Left ventricle myocardium superior (tissue), 1 donor: ENCODE measurements around the gene GNAI2. TPM values are rescaled to one million over a fixed set of nuclear protein-coding genes. Genes with fewer than 3 reads are reported as not detected.
"Not testable (repeated sequence)": the region's sequence is repeated elsewhere in the genome, so short reads cannot be mapped to it uniquely, and the experiment has no call there.

Experiments used
- ATAC-seq: fragments of 200-7000 bp; cut with Tn5 transposase; one replicate; pipeline ENCODE4 v1.9.1; 2020; ENCODE audit warnings: mild to moderate bottlenecking, moderate library complexity
- DNase-seq: peaks from one replicate; pipeline ENCODE4 v3.0.0-alpha.2; 2020
- intact Hi-C: fragments of 100-400 bp; cut with micrococcal nuclease; formaldehyde crosslinking; loops from one replicate; pipeline ENCODE4 v1.11.0; 2022
- total RNA-seq: library from RNA; stranded (reverse); fragmentation: NEBNext Ultra II Directional; extraction: Animal tissue kit (Norgen Biotek cat#: 25700); gene quantifications from one replicate; pipeline ENCODE4 v1.2.1, GENCODE V29; 2021
- donor health status: DM: no; HTN: yes; CAD: no; lungs with severe emphysema.

The GNAI2 gene
- total RNA-seq, 1 donor from 2014 or later: 137 TPM

GRCh38 chr3:50203113-50203808 lies 32.7 kb upstream of the GNAI2 start:
- no peak for ATAC-seq
- intact Hi-C loops: no loop called here
- no peak for DNase-seq

- no peak for ATAC-seq
- intact Hi-C loops: no loop called here
- no peak for DNase-seq
Observed at GRCh38 chr3:50203809-50204803, 31.9 kb upstream of the GNAI2 start.

- ATAC-seq (peak; percentile 90), DNase-seq (peak; percentile 64)
- intact Hi-C loops: no loop called here
Observed at GRCh38 chr3:50204804-50205412, 31.1 kb upstream of the GNAI2 start, which contains the start of gene SLC38A3. Gene SLC38A3, plus strand, starts transcription at chr3:50205271. Its CDS starts 8,929 bp downstream, at chr3:50214200.

- peak; percentile 78 for DNase-seq
- peak; percentile 82 for ATAC-seq
- intact Hi-C loops: no loop called here
Observed at GRCh38 chr3:50205413-50206276, 30.4 kb upstream of the GNAI2 start.

GRCh38 chr3:50207359-50208042 lies 28.5 kb upstream of the GNAI2 start:
- ATAC-seq (no peak), DNase-seq (no peak)
- intact Hi-C loops: no loop called here

GRCh38 chr3:50208677-50209344 lies 27.2 kb upstream of the GNAI2 start:
- intact Hi-C loops: no loop called here
- ATAC-seq (no peak), DNase-seq (peak; percentile 51)

GRCh38 chr3:50210176-50210509 lies 25.9 kb upstream of the GNAI2 start:
- DNase-seq (no peak), ATAC-seq (no peak)
- intact Hi-C loops: no loop called here

- ATAC-seq (no peak), DNase-seq (no peak)
- intact Hi-C loops: no loop called here
Observed at GRCh38 chr3:50210510-50211367, 25.3 kb upstream of the GNAI2 start.

- intact Hi-C loops, ATAC-seq, DNase-seq: not testable (repeated sequence)
Observed at GRCh38 chr3:50211368-50211717, 24.7 kb upstream of the GNAI2 start.

GRCh38 chr3:50211930-50212329 lies 24.1 kb upstream of the GNAI2 start:
- DNase-seq: no peak
- no peak for ATAC-seq
- intact Hi-C loops: no loop called here

GRCh38 chr3:50212502-50212901 lies 23.5 kb upstream of the GNAI2 start:
- no peak for ATAC-seq
- intact Hi-C loops: no loop called here
- no peak for DNase-seq

GRCh38 chr3:50212971-50213370 lies 23.0 kb upstream of the GNAI2 start:
- DNase-seq (no peak), ATAC-seq (no peak)
- intact Hi-C loops: no loop called here

- no peak for ATAC-seq
Observed at GRCh38 chr3:50213373-50213772, 22.6 kb upstream of the GNAI2 start.

GRCh38 chr3:50214824-50215223 lies 21.2 kb upstream of the GNAI2 start:
- intact Hi-C loops: no loop called here
- DNase-seq: no peak
- no peak for ATAC-seq

More at GRCh38 chr3:50213373-50213772, 22.6 kb upstream of the GNAI2 start:
- intact Hi-C loops: no loop called here
- no peak for DNase-seq

- DNase-seq (no peak), ATAC-seq (no peak)
- intact Hi-C loops: no loop called here
Observed at GRCh38 chr3:50215529-50215928, 20.5 kb upstream of the GNAI2 start.

GRCh38 chr3:50217681-50218080 lies 18.3 kb upstream of the GNAI2 start:
- ATAC-seq: no peak

GRCh38 chr3:50218448-50218847 lies 17.6 kb upstream of the GNAI2 start:
- DNase-seq: no peak
- no peak for ATAC-seq
- intact Hi-C loops: no loop called here

More at GRCh38 chr3:50217681-50218080, 18.3 kb upstream of the GNAI2 start:
- no peak for DNase-seq
- intact Hi-C loops: no loop called here
